Fibroblast of lung (primary cell): ENCODE results near the gene UST. TPM values are rescaled to one million over a fixed set of nuclear protein-coding genes. Genes with fewer than 3 reads are reported as not detected.

Source experiments
- DNase-seq, 2 donors: peaks; one replicate each; pipeline versions ENCODE4 v3.0.0 to v3.0.0-alpha.2; 2010; ENCODE audit warnings: low read depth in 2 of 2
- H2AFZ ChIP-seq: 2 replicates; pipeline ENCODE4 v1.5.1; 2012; ENCODE audit warnings: low read length, control low read depth, inconsistent platforms
- H3K27ac ChIP-seq: 2 replicates; pipeline ENCODE4 v1.5.1; 2011; ENCODE audit warnings: low read length, control low read depth; ENCODE audit not compliant: insufficient read depth
- H3K27me3 ChIP-seq: 2 replicates; pipeline ENCODE4 v1.5.1; 2011; ENCODE audit warnings: mild to moderate bottlenecking, low read length; ENCODE audit not compliant: control insufficient read depth, insufficient read depth
- H3K36me3 ChIP-seq: 2 replicates; pipeline ENCODE4 v1.5.1; 2011; ENCODE audit warnings: low read length; ENCODE audit not compliant: control insufficient read depth, insufficient read depth
- H3K4me1 ChIP-seq: 2 replicates; pipeline ENCODE4 v1.5.1; 2011; ENCODE audit warnings: low read length; ENCODE audit not compliant: control insufficient read depth, insufficient read depth; ENCODE audit errors: extremely low read depth
- H3K4me2 ChIP-seq: 2 replicates; pipeline ENCODE4 v1.5.1; 2011; ENCODE audit warnings: low read length, control low read depth; ENCODE audit not compliant: insufficient read depth; ENCODE audit errors: extremely low read depth
- H3K4me3 ChIP-seq, 4 experiments: fragments of 200-600 bp in 1 of 4; sonication (generic) in 1 of 4; replicated peaks in 1 of 4; 2 replicates each; pipeline ENCODE4 v1.5.1; 2011 to 2016; ENCODE audit warnings: low read length in 4 of 4, low read depth in 3 of 4, mild to moderate bottlenecking in 3 of 4, control low read depth in 2 of 4, inconsistent platforms in 1 of 4, mixed read lengths in 1 of 4; ENCODE audit not compliant: insufficient read depth in 1 of 4; ENCODE audit errors: control extremely low read depth in 1 of 4
- H3K79me2 ChIP-seq: 2 replicates; pipeline ENCODE4 v1.5.1; 2012; ENCODE audit warnings: mild to moderate bottlenecking, low read length, inconsistent platforms; ENCODE audit not compliant: control insufficient read depth, insufficient read depth
- H3K9ac ChIP-seq: 2 replicates; pipeline ENCODE4 v1.5.1; 2011; ENCODE audit warnings: mild to moderate bottlenecking, low read length, control low read depth; ENCODE audit not compliant: insufficient read depth
- H3K9me3 ChIP-seq: 2 replicates; pipeline ENCODE4 v1.5.1; 2012; ENCODE audit warnings: low read depth, low read length; ENCODE audit not compliant: control insufficient read depth, insufficient read depth
- H4K20me1 ChIP-seq: 2 replicates; pipeline ENCODE4 v1.5.1; 2011; ENCODE audit warnings: low read length; ENCODE audit not compliant: control insufficient read depth, insufficient read depth; ENCODE audit errors: extremely low read depth
- EZH2 ChIP-seq: IDR thresholded peaks from 2 replicates; pipeline ENCODE4 v1.5.1; 2012; ENCODE audit warnings: low read length, control low read depth, mild to moderate bottlenecking; ENCODE audit errors: missing control alignments
- polyA minus RNA-seq: library from RNA; depleted of rRNA, polyadenylated mRNA; stranded (reverse); fragments of >200 nt; gene quantifications from 2 replicates; pipeline ENCODE4 v1.2.3, GENCODE V29; 2011; ENCODE audit warnings: low replicate concordance
- polyA plus RNA-seq, 2 donors: library from polyadenylated mRNA; depleted of rRNA in 1 of 2; stranded (reverse) in 1 of 2; unstranded in 1 of 2; fragments of >200 nt; gene quantifications; 2 replicates each; pipeline ENCODE4 v1.2.1, GENCODE V29; 2011 to 2012; ENCODE audit warnings: missing spikeins in 1 of 2
- total RNA-seq: library from RNA; depleted of rRNA; stranded (reverse); fragments of >200 nt; gene quantifications from 2 replicates; pipeline ENCODE4 v1.2.1, GENCODE V29; 2014
- TF ChIP-seq, protein P1 (sequence below), 2 donors: IDR thresholded peaks in 1 of 2; conservative IDR thresholded peaks in 1 of 2; 1 replicate in 1 of 2; 2 replicates in 1 of 2; pipeline ENCODE4 v1.5.1; 2011 to 2012; ENCODE audit warnings: low read length in 2 of 2, control low read depth in 1 of 2, inconsistent platforms in 1 of 2, low read depth in 1 of 2, mild to moderate bottlenecking in 1 of 2

The UST gene, protein sequence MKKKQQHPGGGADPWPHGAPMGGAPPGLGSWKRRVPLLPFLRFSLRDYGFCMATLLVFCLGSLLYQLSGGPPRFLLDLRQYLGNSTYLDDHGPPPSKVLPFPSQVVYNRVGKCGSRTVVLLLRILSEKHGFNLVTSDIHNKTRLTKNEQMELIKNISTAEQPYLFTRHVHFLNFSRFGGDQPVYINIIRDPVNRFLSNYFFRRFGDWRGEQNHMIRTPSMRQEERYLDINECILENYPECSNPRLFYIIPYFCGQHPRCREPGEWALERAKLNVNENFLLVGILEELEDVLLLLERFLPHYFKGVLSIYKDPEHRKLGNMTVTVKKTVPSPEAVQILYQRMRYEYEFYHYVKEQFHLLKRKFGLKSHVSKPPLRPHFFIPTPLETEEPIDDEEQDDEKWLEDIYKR
- 19.5 and 20.0 TPM in 2 replicates for total RNA-seq
- polyA plus RNA-seq: 6.8 and 9.7 TPM in 2 replicates
- polyA plus RNA-seq (2012): 6.2 and 7.6 TPM in 2 replicates
- polyA minus RNA-seq: 3.1 and 12.2 TPM in 2 replicates

DNA sequence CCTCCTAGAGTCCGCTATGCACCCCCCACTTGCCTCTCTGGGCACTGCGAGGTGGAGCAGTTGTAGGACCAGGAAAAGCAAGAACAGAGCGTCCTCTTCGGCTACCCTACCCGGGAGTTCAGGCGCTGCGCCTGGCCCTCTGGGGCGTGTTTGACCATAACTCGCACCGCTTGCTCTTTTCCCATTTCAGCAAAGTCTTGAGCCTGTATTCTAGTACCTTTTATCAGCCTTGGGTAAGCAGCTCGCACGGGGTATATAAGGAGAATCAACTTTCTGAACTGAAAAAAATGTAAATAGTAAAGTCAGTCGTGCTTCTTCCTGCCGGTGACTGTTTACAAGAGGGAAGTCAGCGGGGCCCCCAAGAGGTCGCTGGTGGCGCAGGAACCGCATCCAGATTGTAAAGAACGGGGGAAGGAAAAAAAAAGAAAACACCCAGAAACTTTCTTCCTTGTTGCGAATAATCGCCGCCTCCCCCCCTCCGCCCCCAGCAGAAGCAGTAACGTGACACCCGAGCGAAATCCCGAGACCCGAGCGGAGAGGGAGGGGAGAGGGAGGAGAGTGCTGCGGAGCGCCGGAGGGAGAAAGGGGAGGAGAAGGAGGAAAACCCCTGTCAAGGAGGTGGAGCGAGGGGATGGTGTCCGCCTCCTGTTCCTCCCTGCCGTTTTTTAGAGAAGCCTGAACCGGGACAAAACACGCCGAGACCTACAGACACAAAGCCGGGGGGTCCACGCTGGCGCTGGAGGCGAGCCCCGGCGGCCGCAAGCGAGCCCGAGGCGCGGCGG, at the start of gene UST:
Gene UST (plus strand): TSS at position 668 of the 782 bp plus-strand sequence. CDS start 401 bp downstream, outside the sequence.
- no peak for TF ChIP-seq EZH2
- TF ChIP-seq, protein P1, sequence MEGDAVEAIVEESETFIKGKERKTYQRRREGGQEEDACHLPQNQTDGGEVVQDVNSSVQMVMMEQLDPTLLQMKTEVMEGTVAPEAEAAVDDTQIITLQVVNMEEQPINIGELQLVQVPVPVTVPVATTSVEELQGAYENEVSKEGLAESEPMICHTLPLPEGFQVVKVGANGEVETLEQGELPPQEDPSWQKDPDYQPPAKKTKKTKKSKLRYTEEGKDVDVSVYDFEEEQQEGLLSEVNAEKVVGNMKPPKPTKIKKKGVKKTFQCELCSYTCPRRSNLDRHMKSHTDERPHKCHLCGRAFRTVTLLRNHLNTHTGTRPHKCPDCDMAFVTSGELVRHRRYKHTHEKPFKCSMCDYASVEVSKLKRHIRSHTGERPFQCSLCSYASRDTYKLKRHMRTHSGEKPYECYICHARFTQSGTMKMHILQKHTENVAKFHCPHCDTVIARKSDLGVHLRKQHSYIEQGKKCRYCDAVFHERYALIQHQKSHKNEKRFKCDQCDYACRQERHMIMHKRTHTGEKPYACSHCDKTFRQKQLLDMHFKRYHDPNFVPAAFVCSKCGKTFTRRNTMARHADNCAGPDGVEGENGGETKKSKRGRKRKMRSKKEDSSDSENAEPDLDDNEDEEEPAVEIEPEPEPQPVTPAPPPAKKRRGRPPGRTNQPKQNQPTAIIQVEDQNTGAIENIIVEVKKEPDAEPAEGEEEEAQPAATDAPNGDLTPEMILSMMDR (conservative IDR thresholded peaks at IDR 0.05 in 1 of 2, IDR thresholded peaks at IDR 0.05 in 1 of 2; ENCODE audit: low read depth in 1 of 2, low read length in 2 of 2): peak; percentile 47 to 48
- Histone ChIP-seq H2AFZ (peak within 1 kb of the TSS; percentile 74), H3K27me3 (no peaks in the 10 kb centered on the region), H3K27ac (peak within 1 kb of the TSS; percentile 66), H3K79me2 (peaks cover 2% of the 10 kb centered on the region), H3K36me3 (no peaks in the 10 kb centered on the region), H3K4me1 (peaks cover 5% of the 10 kb centered on the region), H3K9me3 (no peaks in the 10 kb centered on the region), H3K9ac (peak within 1 kb of the TSS; percentile 70), H3K4me3 (peak within 1 kb of the TSS; percentile 66 to 86 (median 74)), H4K20me1 (no peaks in the 10 kb centered on the region), H3K4me2 (peak within 1 kb of the TSS; percentile 93)
- DNase-seq: peak; percentile 93 to 97

DNA sequence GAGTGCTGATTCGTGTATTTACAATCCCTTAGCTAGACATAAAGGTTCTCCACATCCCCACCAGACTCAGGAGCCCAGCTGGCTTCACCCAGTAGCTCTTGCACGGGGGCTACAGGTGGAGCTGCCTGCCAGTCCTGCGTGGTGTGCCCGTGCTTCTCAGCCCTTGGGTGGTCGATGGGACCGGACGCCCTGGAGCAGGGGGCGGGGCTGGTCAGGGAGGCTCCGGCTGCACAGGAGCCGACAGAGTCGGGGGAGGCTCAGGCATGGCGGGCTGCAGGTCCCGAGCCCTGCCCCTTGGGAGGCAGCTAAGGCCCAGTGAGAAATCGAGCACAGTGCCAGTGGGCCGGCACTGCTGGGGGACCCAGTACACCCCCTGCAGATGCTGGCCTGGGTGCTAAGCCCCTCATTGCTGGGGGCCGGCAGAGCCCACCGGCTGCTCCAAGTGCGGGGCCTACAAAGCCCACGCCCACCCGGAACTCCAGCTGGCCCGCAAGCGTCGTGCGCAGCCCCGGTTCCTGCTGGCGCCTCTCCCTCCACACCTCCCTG, 48.9 kb upstream of the UST start:
- H4K20me1 ChIP-seq: no peaks in the 10 kb centered on the region
- no peak overlapping the region for H2AFZ ChIP-seq
- H3K79me2 ChIP-seq: no peaks in the 10 kb centered on the region
- no peaks in the 10 kb centered on the region for H3K9me3 ChIP-seq
- H3K4me1 ChIP-seq: no peaks in the 10 kb centered on the region
- TF ChIP-seq, protein P1 (conservative IDR thresholded peaks at IDR 0.05 in 1 of 2, IDR thresholded peaks at IDR 0.05 in 1 of 2; ENCODE audit: low read depth in 1 of 2, low read length in 2 of 2): no peak
- TF ChIP-seq EZH2: no peak
- no peak overlapping the region for H3K9ac ChIP-seq
- H3K4me3 ChIP-seq: no peak overlapping the region
- H3K36me3 ChIP-seq: no peaks in the 10 kb centered on the region
- DNase-seq: no peak
- no peak overlapping the region for H3K4me2 ChIP-seq
- no peak overlapping the region for H3K27ac ChIP-seq
- H3K27me3 ChIP-seq: no peaks in the 10 kb centered on the region
